HepG2 (cell line): ENCODE results near the gene TEAD3. TPM values are rescaled to one million over a fixed set of nuclear protein-coding genes. Genes with fewer than 3 reads are reported as not detected.

Source experiments
- ATAC-seq: fragments of 200-7000 bp; cut with Tn5 transposase; 3 replicates; pipeline ENCODE4 v1.9.1; 2020; ENCODE audit warnings: mild to moderate bottlenecking, moderate library complexity
- BruUV-seq: library from RNA; stranded (reverse); fragments of 400-500 nt; replicated peaks from 2 replicates; lab custom pipeline; 2021; lab: Mats Ljungman, UMichigan
- CTCF ChIA-PET: fragments of 300-600 bp; formaldehyde crosslinking; extraction: SDS; loops from one replicate; lab custom pipeline; 2021; ENCODE audit warnings: low total read pairs, inconsistent platforms, low intra/inter-chr PET ratio; lab: Yijun Ruan, JAX
- POLR2A ChIA-PET: fragments of 350-600 bp; sonication (Branson Sonifier 250); formaldehyde crosslinking; loops from one replicate; lab custom pipeline; 2020; ENCODE audit warnings: antibody characterized with exemption, inconsistent platforms; lab: Yijun Ruan, JAX
- DNase-seq: peaks from one replicate; pipeline ENCODE4 v3.0.0-alpha.2; 2015; ENCODE audit warnings: low spot score
- FAIRE-seq: peaks from 3 replicates; lab custom pipeline; 2011; peaks lifted over from hg19 to GRCh38; lab: Jason Lieb, UNC
- H2AFZ ChIP-seq: one replicate; pipeline ENCODE4 v1.6.1; 2011; ENCODE audit warnings: low read length, inconsistent platforms
- H3K27ac ChIP-seq: fragments of 300-600 bp; 3 replicates; pipeline ENCODE4 v1.8.0; 2011; ENCODE audit warnings: mixed run types, mild to moderate bottlenecking, mixed read lengths, low read length, inconsistent platforms; ENCODE audit not compliant: insufficient read depth; ENCODE audit errors: extremely low read length
- H3K27me3 ChIP-seq, 2 experiments: fragments of 200-600 bp in 1 of 2; 2 replicates in 1 of 2; 3 replicates in 1 of 2; pipeline versions ENCODE4 v1.6.0 to v1.8.0; 2011; ENCODE audit warnings: low read length in 2 of 2, mild to moderate bottlenecking in 2 of 2, moderate library complexity in 2 of 2, inconsistent platforms in 1 of 2; ENCODE audit not compliant: insufficient read depth in 2 of 2, control insufficient read depth in 1 of 2
- H3K36me3 ChIP-seq, 2 experiments: fragments of 200-600 bp in 1 of 2; replicated peaks in 1 of 2; 2 replicates in 1 of 2; 3 replicates in 1 of 2; pipeline versions ENCODE4 v1.5.1 to v1.8.0; 2011; ENCODE audit warnings: low read length in 2 of 2, inconsistent platforms in 1 of 2; ENCODE audit not compliant: insufficient read depth in 2 of 2, control insufficient read depth in 1 of 2
- H3K4me1 ChIP-seq: 2 replicates; pipeline ENCODE4 v1.5.1; 2012; ENCODE audit warnings: low read length, inconsistent platforms; ENCODE audit not compliant: insufficient read depth
- H3K4me2 ChIP-seq: 2 replicates; pipeline ENCODE4 v1.6.0; 2011; ENCODE audit warnings: low read depth, low read length, inconsistent platforms
- H3K4me3 ChIP-seq, 3 experiments: fragments of 200-600 bp in 1 of 3; sonication (generic), shearing (Covaris generic) in 1 of 3; replicated peaks in 1 of 3; 2 replicates each; pipeline ENCODE4 v1.5.1; 2011 to 2016; ENCODE audit warnings: low read length in 3 of 3, inconsistent platforms in 2 of 3, low read depth in 2 of 3, mild to moderate bottlenecking in 2 of 3, control low read depth in 1 of 3, mixed read lengths in 1 of 3; ENCODE audit not compliant: insufficient read depth in 1 of 3
- H3K79me2 ChIP-seq: one replicate; pipeline ENCODE4 v1.6.1; 2011; ENCODE audit warnings: low read length, inconsistent platforms; ENCODE audit not compliant: insufficient read depth
- H3K9ac ChIP-seq: 2 replicates; pipeline ENCODE4 v1.6.0; 2011; ENCODE audit warnings: mild to moderate bottlenecking, low read depth, low read length, inconsistent platforms; ENCODE audit not compliant: insufficient read depth
- H3K9me3 ChIP-seq: 2 replicates; pipeline ENCODE4 v1.5.1; 2012; ENCODE audit warnings: mild to moderate bottlenecking, low read length
- H4K20me1 ChIP-seq: 2 replicates; pipeline ENCODE4 v1.6.0; 2011; ENCODE audit warnings: inconsistent platforms, mild to moderate bottlenecking, low read length, moderate library complexity; ENCODE audit not compliant: insufficient read depth
- TAF15 ChIP-seq: fragments of 200-400 bp; formaldehyde crosslinking; IDR thresholded peaks from one replicate; pipeline ENCODE4 v1.6.1; 2018; ENCODE audit warnings: mild to moderate bottlenecking, low read depth, low read length; ENCODE audit not compliant: poor library complexity, severe bottlenecking
- ZNF782 ChIP-seq: sonication (generic); formaldehyde crosslinking; IDR thresholded peaks from 2 replicates; pipeline ENCODE4 v1.4.0; 2020; ENCODE audit warnings: missing genetic modification reagents, mild to moderate bottlenecking, borderline replicate concordance
- WGBS: methylation state at CpG from one replicate; pipeline ENCODE4 v1.1.6; 2017; ENCODE audit warnings: low lambda C conversion rate; 5-methylcytosine and 5-hydroxymethylcytosine counted together
- in situ Hi-C: cut with HindIII; loops from 2 replicates; pipeline ENCODE4 v1.10.0; 2017; ENCODE audit warnings: low pct_unique_long_range_greater_than_20kb; ENCODE audit not compliant: extremely low pct_ligation_motif_present
- intact Hi-C: fragments of 100-400 bp; cut with micrococcal nuclease; formaldehyde crosslinking; loops from one replicate; pipeline ENCODE4 v1.10.0; 2022; ENCODE audit not compliant: unreplicated experiment
- polyA plus RNA-seq, 8 experiments: library from polyadenylated mRNA; depleted of rRNA in 3 of 8; stranded (reverse) in 7 of 8; unstranded in 1 of 8; fragments of >200 nt; fragmentation: Illumina TruSeq in 4 of 8; extraction: Trizol in 4 of 8; gene quantifications; 2 replicates each; pipeline versions ENCODE4 v1.2.1 to v1.2.3, GENCODE V29; 2011 to 2016; ENCODE audit warnings: low read depth in 4 of 8, missing spikeins in 1 of 8, mixed read lengths in 1 of 8; ENCODE audit not compliant: insufficient read depth in 1 of 8
- total RNA-seq, 5 experiments: library from RNA; depleted of rRNA; stranded (reverse); fragments of >200 nt; fragmentation: Illumina TruSeq; extraction: Trizol; gene quantifications; 2 replicates each; pipeline ENCODE4 v1.2.3, GENCODE V29; 2016; ENCODE audit warnings: low read depth in 1 of 5
- TF ChIP-seq, protein P1 (sequence below): sonication (generic); formaldehyde crosslinking; IDR thresholded peaks from 2 replicates; pipeline ENCODE4 v1.4.0; 2020; ENCODE audit warnings: missing genetic modification reagents
- TF ChIP-seq, protein P2 (sequence below): sonication (generic); formaldehyde crosslinking; IDR thresholded peaks from 2 replicates; pipeline ENCODE4 v1.4.0; 2020; ENCODE audit warnings: low read depth, missing genetic modification reagents

Gene TEAD3
- total and polyA plus RNA-seq, 2 of the 13 experiments (the other 11 are each of a cell fraction or from before 2014, with no cell fraction given), result 15.1 to 16.5 TPM

DNA sequence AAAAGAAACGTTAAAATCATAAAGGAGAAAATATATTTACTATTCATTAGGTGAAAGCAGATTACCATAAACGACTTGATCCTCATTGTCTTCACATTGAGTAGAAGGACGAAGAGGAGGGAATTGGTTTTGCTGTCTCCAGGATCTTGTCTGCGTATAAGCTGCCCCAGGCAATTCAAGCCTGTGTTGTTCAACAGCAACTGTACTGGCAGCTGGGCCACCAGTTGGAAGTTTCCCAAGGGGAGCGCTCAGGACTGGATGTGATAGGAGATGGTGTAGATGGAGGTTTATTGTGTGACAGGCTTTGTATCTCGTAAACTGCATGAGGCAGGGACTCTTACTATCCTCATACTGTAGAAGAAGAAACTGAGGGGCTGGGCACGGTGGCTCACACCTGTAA lies 48.7 kb downstream of the TEAD3 start:
- FAIRE-seq (no peak), DNase-seq (no peak), ATAC-seq (no peak)
- ChIA-PET CTCF (interaction anchor here (0.7 to 5.1 kb wide), 4 partner anchors 20 to 107 kb away, joined by 3 to 87 read pairs (median 6); partner anchors contain the start of genes PPARD and RPL10A), POLR2A (no interaction called here)
- 43% methylated on average over 7 of the region's 7 CpGs for WGBS
- Histone ChIP-seq H3K36me3 (no peaks in the 10 kb centered on the region), H3K4me3 (no peak overlapping the region), H3K4me2 (no peak overlapping the region), H4K20me1 (no peaks in the 10 kb centered on the region), H3K9me3 (no peaks in the 10 kb centered on the region), H2AFZ (no peak overlapping the region), H3K79me2 (no peaks in the 10 kb centered on the region), H3K9ac (no peak overlapping the region), H3K4me1 (peaks cover 33% of the 10 kb centered on the region), H3K27me3 (peaks cover 7 to 25% of the 10 kb centered on the region in 2 experiments; a peak in 2 of 5 replicates), H3K27ac (no peak overlapping the region)
- in situ Hi-C loops, result no loop called here
- no TSS peak for BruUV-seq
- TF ChIP-seq, protein P1, sequence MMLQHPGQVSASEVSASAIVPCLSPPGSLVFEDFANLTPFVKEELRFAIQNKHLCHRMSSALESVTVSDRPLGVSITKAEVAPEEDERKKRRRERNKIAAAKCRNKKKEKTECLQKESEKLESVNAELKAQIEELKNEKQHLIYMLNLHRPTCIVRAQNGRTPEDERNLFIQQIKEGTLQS, result no peak
- TF ChIP-seq, protein P2, sequence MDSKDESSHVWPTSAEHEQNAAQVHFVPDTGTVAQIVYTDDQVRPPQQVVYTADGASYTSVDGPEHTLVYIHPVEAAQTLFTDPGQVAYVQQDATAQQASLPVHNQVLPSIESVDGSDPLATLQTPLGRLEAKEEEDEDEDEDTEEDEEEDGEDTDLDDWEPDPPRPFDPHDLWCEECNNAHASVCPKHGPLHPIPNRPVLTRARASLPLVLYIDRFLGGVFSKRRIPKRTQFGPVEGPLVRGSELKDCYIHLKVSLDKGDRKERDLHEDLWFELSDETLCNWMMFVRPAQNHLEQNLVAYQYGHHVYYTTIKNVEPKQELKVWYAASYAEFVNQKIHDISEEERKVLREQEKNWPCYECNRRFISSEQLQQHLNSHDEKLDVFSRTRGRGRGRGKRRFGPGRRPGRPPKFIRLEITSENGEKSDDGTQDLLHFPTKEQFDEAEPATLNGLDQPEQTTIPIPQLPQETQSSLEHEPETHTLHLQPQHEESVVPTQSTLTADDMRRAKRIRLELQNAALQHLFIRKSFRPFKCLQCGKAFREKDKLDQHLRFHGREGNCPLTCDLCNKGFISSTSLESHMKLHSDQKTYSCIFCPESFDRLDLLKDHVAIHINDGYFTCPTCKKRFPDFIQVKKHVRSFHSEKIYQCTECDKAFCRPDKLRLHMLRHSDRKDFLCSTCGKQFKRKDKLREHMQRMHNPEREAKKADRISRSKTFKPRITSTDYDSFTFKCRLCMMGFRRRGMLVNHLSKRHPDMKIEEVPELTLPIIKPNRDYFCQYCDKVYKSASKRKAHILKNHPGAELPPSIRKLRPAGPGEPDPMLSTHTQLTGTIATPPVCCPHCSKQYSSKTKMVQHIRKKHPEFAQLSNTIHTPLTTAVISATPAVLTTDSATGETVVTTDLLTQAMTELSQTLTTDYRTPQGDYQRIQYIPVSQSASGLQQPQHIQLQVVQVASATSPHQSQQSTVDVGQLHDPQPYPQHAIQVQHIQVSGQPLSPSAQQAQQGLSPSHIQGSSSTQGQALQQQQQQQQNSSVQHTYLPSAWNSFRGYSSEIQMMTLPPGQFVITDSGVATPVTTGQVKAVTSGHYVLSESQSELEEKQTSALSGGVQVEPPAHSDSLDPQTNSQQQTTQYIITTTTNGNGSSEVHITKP, result no peak
- no peak for TF ChIP-seq TAF15
- no peak for TF ChIP-seq ZNF782 (CRISPR knock-in tag)
- intact Hi-C loops, result no loop called here
